ENCODE measurements around the gene CAMK4. TPM values are rescaled to one million over a fixed set of nuclear protein-coding genes. Genes with fewer than 3 reads are reported as not detected.

Gene CAMK4
- total and polyA plus RNA-seq, 4 donors, result 15.8 to 49.1 (median 25.0) TPM

- H3K4me3 ChIP-seq (ENCODE audit: low read depth, low read length), result no peak overlapping the region
- no peak for DNase-seq (ENCODE audit: low read depth in 4 of 6, low spot score in 6 of 6)
- no peaks in the 10 kb centered on the region for H3K36me3 ChIP-seq (ENCODE audit: control insufficient read depth, insufficient read depth, low read length)
- no peak overlapping the region for H3K27ac ChIP-seq (ENCODE audit: low read depth, low read length)
- H3K27me3 ChIP-seq (ENCODE audit: control insufficient read depth, insufficient read depth, low read length), result no peaks in the 10 kb centered on the region
- WGBS (ENCODE audit: insufficient coverage), result no CpG with 5 or more reads among the region's 2 CpGs
- no peaks in the 10 kb centered on the region for H3K4me1 ChIP-seq (ENCODE audit: control insufficient read depth, insufficient read depth, low read length)
- no peaks in the 10 kb centered on the region for H3K9me3 ChIP-seq (ENCODE audit: control insufficient read depth, insufficient read depth, low read length)
These were observed 12.2 kb downstream of the CAMK4 start for GRCh38 chr5:111236348-111236747.

GRCh38 chr5:111236995-111237394 lies 12.8 kb downstream of the CAMK4 start:
- WGBS (ENCODE audit: insufficient coverage), result 92% methylated on average over 2 of the region's 4 CpGs
- no peaks in the 10 kb centered on the region for H3K27me3 ChIP-seq (ENCODE audit: control insufficient read depth, insufficient read depth, low read length)
- no peak overlapping the region for H3K27ac ChIP-seq (ENCODE audit: low read depth, low read length)
- H3K9me3 ChIP-seq (ENCODE audit: control insufficient read depth, insufficient read depth, low read length), result no peaks in the 10 kb centered on the region
- H3K4me1 ChIP-seq (ENCODE audit: control insufficient read depth, insufficient read depth, low read length), result no peaks in the 10 kb centered on the region
- H3K36me3 ChIP-seq (ENCODE audit: control insufficient read depth, insufficient read depth, low read length), result no peaks in the 10 kb centered on the region
- no peak for DNase-seq (ENCODE audit: low read depth in 4 of 6, low spot score in 6 of 6)
- H3K4me3 ChIP-seq (ENCODE audit: low read depth, low read length), result no peak overlapping the region

DNA sequence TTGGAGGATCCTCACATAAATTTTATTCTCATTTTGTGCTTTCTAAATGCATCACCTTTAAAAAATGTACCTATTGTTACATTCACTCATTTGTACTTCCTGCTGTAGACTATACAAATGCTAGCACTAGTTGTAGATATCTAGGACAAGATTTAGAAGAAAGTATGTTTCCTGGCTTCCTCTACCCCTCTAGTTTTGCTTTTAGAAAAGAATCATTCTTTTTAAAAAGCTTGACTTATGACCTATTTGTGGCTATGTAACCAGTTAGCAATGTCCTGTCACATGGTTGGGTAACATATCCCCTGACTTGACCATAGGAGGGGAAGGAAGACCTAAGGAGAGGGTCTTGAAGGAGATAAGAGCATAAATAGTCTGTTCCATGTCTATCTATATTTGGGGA lies 13.3 kb downstream of the CAMK4 start:
- Histone ChIP-seq H3K4me1 (ENCODE audit: control insufficient read depth, insufficient read depth, low read length) (no peaks in the 10 kb centered on the region), H3K9me3 (ENCODE audit: control insufficient read depth, insufficient read depth, low read length) (no peaks in the 10 kb centered on the region), H3K4me3 (ENCODE audit: low read depth, low read length) (no peak overlapping the region), H3K36me3 (ENCODE audit: control insufficient read depth, insufficient read depth, low read length) (no peaks in the 10 kb centered on the region), H3K27ac (ENCODE audit: low read depth, low read length) (no peak overlapping the region), H3K27me3 (ENCODE audit: control insufficient read depth, insufficient read depth, low read length) (no peaks in the 10 kb centered on the region)
- no peak for DNase-seq (ENCODE audit: low read depth in 4 of 6, low spot score in 6 of 6)

- WGBS (ENCODE audit: insufficient coverage), result 74% methylated on average over 8 of the region's 10 CpGs
These were observed 14.4 kb downstream of the CAMK4 start for GRCh38 chr5:111238431-111239225.

GRCh38 chr5:111241696-111242095 lies 17.5 kb downstream of the CAMK4 start:
- no peak overlapping the region for H3K27ac ChIP-seq (ENCODE audit: low read depth, low read length)
- no peaks in the 10 kb centered on the region for H3K4me1 ChIP-seq (ENCODE audit: control insufficient read depth, insufficient read depth, low read length)
- H3K27me3 ChIP-seq (ENCODE audit: control insufficient read depth, insufficient read depth, low read length), result no peaks in the 10 kb centered on the region
- WGBS (ENCODE audit: insufficient coverage), result 97% methylated on average over 3 of the region's 3 CpGs
- no peaks in the 10 kb centered on the region for H3K9me3 ChIP-seq (ENCODE audit: control insufficient read depth, insufficient read depth, low read length)
- H3K36me3 ChIP-seq (ENCODE audit: control insufficient read depth, insufficient read depth, low read length), result no peaks in the 10 kb centered on the region
- H3K4me3 ChIP-seq (ENCODE audit: low read depth, low read length), result no peak overlapping the region
- no peak for DNase-seq (ENCODE audit: low read depth in 4 of 6, low spot score in 6 of 6)

More at GRCh38 chr5:111238431-111239225, 14.4 kb downstream of the CAMK4 start:
- no peak overlapping the region for H3K4me3 ChIP-seq (ENCODE audit: low read depth, low read length)
- H3K27ac ChIP-seq (ENCODE audit: low read depth, low read length), result no peak overlapping the region
- no peaks in the 10 kb centered on the region for H3K36me3 ChIP-seq (ENCODE audit: control insufficient read depth, insufficient read depth, low read length)
- H3K27me3 ChIP-seq (ENCODE audit: control insufficient read depth, insufficient read depth, low read length), result no peaks in the 10 kb centered on the region
- H3K9me3 ChIP-seq (ENCODE audit: control insufficient read depth, insufficient read depth, low read length), result no peaks in the 10 kb centered on the region
- peak in 2 of 6 donors; percentile 32 to 84 for DNase-seq (ENCODE audit: low read depth in 4 of 6, low spot score in 6 of 6)
- no peaks in the 10 kb centered on the region for H3K4me1 ChIP-seq (ENCODE audit: control insufficient read depth, insufficient read depth, low read length)

DNA sequence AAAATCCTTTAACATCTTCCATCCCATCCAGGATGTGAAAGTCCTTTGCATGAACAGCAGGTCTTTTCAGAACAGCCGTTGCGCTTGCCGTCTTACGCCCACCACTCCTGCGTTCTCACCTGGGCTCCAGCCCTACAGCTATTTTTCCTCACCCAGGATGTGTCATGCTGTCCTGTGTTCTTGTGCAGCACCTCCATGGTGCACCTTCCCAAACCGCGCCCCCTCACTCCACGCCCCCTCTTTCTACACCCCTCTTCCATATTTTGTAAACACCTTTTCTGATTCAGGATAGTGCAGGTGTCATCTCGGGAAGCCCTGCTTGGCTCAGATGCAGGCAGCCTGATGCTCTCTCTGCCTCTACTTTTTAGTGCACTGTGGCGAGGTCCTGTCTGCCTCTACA lies 18.4 kb downstream of the CAMK4 start:
- no peaks in the 10 kb centered on the region for H3K36me3 ChIP-seq (ENCODE audit: control insufficient read depth, insufficient read depth, low read length)
- no peak for DNase-seq (ENCODE audit: low read depth in 4 of 6, low spot score in 6 of 6)
- no peaks in the 10 kb centered on the region for H3K4me1 ChIP-seq (ENCODE audit: control insufficient read depth, insufficient read depth, low read length)
- 87% methylated on average over 10 of the region's 10 CpGs for whole genome bisulfite sequencing (ENCODE audit: insufficient coverage)
- H3K27me3 ChIP-seq (ENCODE audit: control insufficient read depth, insufficient read depth, low read length), result no peaks in the 10 kb centered on the region
- H3K4me3 ChIP-seq (ENCODE audit: low read depth, low read length), result no peak overlapping the region
- H3K27ac ChIP-seq (ENCODE audit: low read depth, low read length), result no peak overlapping the region
- H3K9me3 ChIP-seq (ENCODE audit: control insufficient read depth, insufficient read depth, low read length), result no peaks in the 10 kb centered on the region

- H3K36me3 ChIP-seq (ENCODE audit: control insufficient read depth, insufficient read depth, low read length), result no peaks in the 10 kb centered on the region
- H3K27me3 ChIP-seq (ENCODE audit: control insufficient read depth, insufficient read depth, low read length), result no peaks in the 10 kb centered on the region
- DNase-seq (ENCODE audit: low read depth in 4 of 6, low spot score in 6 of 6), result peak in 1 of 6 donors; percentile 65
- no peaks in the 10 kb centered on the region for H3K4me1 ChIP-seq (ENCODE audit: control insufficient read depth, insufficient read depth, low read length)
- H3K27ac ChIP-seq (ENCODE audit: low read depth, low read length), result no peak overlapping the region
- 100% methylated on average over 1 of the region's 1 CpG for WGBS (ENCODE audit: insufficient coverage)
- H3K9me3 ChIP-seq (ENCODE audit: control insufficient read depth, insufficient read depth, low read length), result no peaks in the 10 kb centered on the region
- no peak overlapping the region for H3K4me3 ChIP-seq (ENCODE audit: low read depth, low read length)
These were observed 19.1 kb downstream of the CAMK4 start for GRCh38 chr5:111243318-111243717.

GRCh38 chr5:111245654-111246053 lies 21.5 kb downstream of the CAMK4 start:
- Histone ChIP-seq H3K4me1 (ENCODE audit: control insufficient read depth, insufficient read depth, low read length) (no peaks in the 10 kb centered on the region), H3K27me3 (ENCODE audit: control insufficient read depth, insufficient read depth, low read length) (no peaks in the 10 kb centered on the region), H3K27ac (ENCODE audit: low read depth, low read length) (no peak overlapping the region), H3K36me3 (ENCODE audit: control insufficient read depth, insufficient read depth, low read length) (no peaks in the 10 kb centered on the region), H3K9me3 (ENCODE audit: control insufficient read depth, insufficient read depth, low read length) (no peaks in the 10 kb centered on the region), H3K4me3 (ENCODE audit: low read depth, low read length) (no peak overlapping the region)
- no CpG with 5 or more reads among the region's 2 CpGs for WGBS (ENCODE audit: insufficient coverage)
- DNase-seq (ENCODE audit: low read depth in 4 of 6, low spot score in 6 of 6), result no peak

DNA sequence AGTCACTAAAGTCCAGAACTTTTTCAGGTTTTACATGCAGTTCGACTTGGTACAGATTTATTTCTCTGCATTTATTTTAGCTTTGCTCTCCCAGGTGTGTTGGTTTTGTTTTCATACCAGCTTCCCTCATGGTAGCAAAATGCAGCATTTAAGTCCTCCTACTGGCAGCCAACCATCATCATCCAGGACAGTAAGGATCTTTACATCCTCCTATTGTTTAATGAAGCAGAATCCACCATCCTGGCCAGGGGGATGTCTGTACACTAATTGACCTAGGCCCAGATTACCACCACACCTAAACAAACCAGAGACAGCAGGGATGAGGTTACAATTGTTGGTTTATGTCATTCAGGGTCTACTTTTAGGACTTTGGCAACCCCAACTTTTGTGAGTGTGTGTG lies 22.3 kb downstream of the CAMK4 start:
- no CpG with 5 or more reads among the region's 1 CpG for WGBS (ENCODE audit: insufficient coverage)
- DNase-seq (ENCODE audit: low read depth in 4 of 6, low spot score in 6 of 6), result no peak

GRCh38 chr5:111248571-111248970 lies 24.4 kb downstream of the CAMK4 start:
- Histone ChIP-seq H3K4me1 (ENCODE audit: control insufficient read depth, insufficient read depth, low read length) (no peaks in the 10 kb centered on the region), H3K9me3 (ENCODE audit: control insufficient read depth, insufficient read depth, low read length) (no peaks in the 10 kb centered on the region), H3K27me3 (ENCODE audit: control insufficient read depth, insufficient read depth, low read length) (no peaks in the 10 kb centered on the region), H3K36me3 (ENCODE audit: control insufficient read depth, insufficient read depth, low read length) (no peaks in the 10 kb centered on the region), H3K4me3 (ENCODE audit: low read depth, low read length) (no peak overlapping the region), H3K27ac (ENCODE audit: low read depth, low read length) (no peak overlapping the region)
- peak in 1 of 6 donors; percentile 19 for DNase-seq (ENCODE audit: low read depth in 4 of 6, low spot score in 6 of 6)
- 83% methylated on average over 3 of the region's 3 CpGs for WGBS (ENCODE audit: insufficient coverage)

More for the DNA sequence above, 22.3 kb downstream of the CAMK4 start:
- no peaks in the 10 kb centered on the region for H3K27me3 ChIP-seq (ENCODE audit: control insufficient read depth, insufficient read depth, low read length)
- H3K4me3 ChIP-seq (ENCODE audit: low read depth, low read length), result no peak overlapping the region
- H3K9me3 ChIP-seq (ENCODE audit: control insufficient read depth, insufficient read depth, low read length), result no peaks in the 10 kb centered on the region
- H3K4me1 ChIP-seq (ENCODE audit: control insufficient read depth, insufficient read depth, low read length), result no peaks in the 10 kb centered on the region
- no peak overlapping the region for H3K27ac ChIP-seq (ENCODE audit: low read depth, low read length)
- no peaks in the 10 kb centered on the region for H3K36me3 ChIP-seq (ENCODE audit: control insufficient read depth, insufficient read depth, low read length)

Data from spinal cord (tissue), 10 donors.